ENCODE results near the gene ZBTB32. TPM values are rescaled to one million over a fixed set of nuclear protein-coding genes. Genes with fewer than 3 reads are reported as not detected.

The ZBTB32 gene
- total RNA-seq, 4 donors from 2014 or later, result not detected

GRCh38 chr19:35724560-35724959 is 20.2 kb downstream of the ZBTB32 start:
- no peak overlapping the region for H3K27ac ChIP-seq
- H3K4me3 ChIP-seq, result no peak overlapping the region
- H3K27me3 ChIP-seq, result no peaks in the 10 kb centered on the region
- TF ChIP-seq POLR2AphosphoS5 (IDR thresholded peaks at IDR 0.05) (no peak), CTCF (IDR thresholded peaks at IDR 0.05) (no peak), POLR2A (IDR thresholded peaks at IDR 0.05) (no peak), EP300 (IDR thresholded peaks at IDR 0.05) (no peak)
- H3K36me3 ChIP-seq, result peaks cover 92% of the 10 kb centered on the region
- no peak for DNase-seq (ENCODE audit: low spot score in 2 of 2)
- H3K4me1 ChIP-seq, result peaks cover 5% of the 10 kb centered on the region
- WGBS, result 98% methylated on average over 12 of the region's 12 CpGs
- no peaks in the 10 kb centered on the region for H3K9me3 ChIP-seq

- no peak for TF ChIP-seq POLR2A (IDR thresholded peaks at IDR 0.05)
- TF ChIP-seq EP300 (IDR thresholded peaks at IDR 0.05), result no peak
- TF ChIP-seq POLR2AphosphoS5 (IDR thresholded peaks at IDR 0.05), result no peak
- no peak for TF ChIP-seq CTCF (IDR thresholded peaks at IDR 0.05)
- H3K9me3 ChIP-seq, result no peaks in the 10 kb centered on the region
- H3K36me3 ChIP-seq, result peaks cover 99% of the 10 kb centered on the region
- WGBS, result 94% methylated on average over 22 of the region's 23 CpGs
- no peaks in the 10 kb centered on the region for H3K27me3 ChIP-seq
- no peak for DNase-seq (ENCODE audit: low spot score in 2 of 2)
- H3K27ac ChIP-seq, result no peak overlapping the region
- no peaks in the 10 kb centered on the region for H3K4me1 ChIP-seq
- no peak overlapping the region for H3K4me3 ChIP-seq
These were observed 21.0 kb downstream of the ZBTB32 start for GRCh38 chr19:35725216-35725861.

DNA sequence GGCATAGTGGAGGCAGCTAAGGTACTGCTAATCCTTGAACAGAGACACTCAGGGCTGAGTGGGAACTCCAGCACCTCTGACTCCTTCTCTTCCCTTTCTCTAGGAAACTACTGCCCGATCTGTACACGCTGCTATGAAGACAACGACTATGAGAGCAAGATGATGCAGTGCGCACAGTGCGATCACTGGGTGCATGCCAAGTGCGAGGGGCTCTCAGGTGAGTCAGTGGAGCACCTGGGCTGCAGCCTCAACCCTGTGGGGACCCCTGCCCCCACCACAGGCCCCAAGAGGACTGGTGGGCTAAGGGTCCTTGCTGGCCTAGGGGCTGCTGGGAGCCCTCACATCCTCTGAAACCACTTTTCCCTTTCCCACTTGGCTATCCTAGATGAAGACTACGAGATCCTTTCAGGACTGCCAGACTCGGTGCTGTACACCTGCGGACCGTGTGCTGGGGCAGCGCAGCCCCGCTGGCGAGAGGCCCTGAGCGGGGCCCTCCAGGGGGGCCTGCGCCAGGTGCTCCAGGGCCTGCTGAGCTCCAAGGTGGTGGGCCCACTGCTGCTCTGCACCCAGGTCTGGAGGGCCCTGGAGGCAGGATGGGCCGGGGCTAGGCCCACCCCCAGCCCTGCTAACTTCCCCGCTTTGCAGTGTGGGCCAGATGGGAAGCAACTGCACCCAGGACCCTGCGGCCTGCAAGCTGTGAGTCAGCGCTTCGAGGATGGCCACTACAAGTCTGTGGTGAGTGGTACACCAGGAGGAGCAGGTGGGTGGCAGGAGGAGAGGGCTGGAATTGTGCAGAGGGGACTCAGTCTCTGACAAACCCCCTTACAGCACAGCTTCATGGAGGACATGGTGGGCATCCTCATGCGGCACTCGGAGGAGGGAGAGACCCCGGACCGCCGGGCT is 22.9 kb downstream of the ZBTB32 start:
- Histone ChIP-seq H3K4me3 (no peak overlapping the region), H3K27me3 (no peaks in the 10 kb centered on the region), H3K36me3 (peaks cover 100% of the 10 kb centered on the region), H3K4me1 (peaks cover 13% of the 10 kb centered on the region), H3K9me3 (no peaks in the 10 kb centered on the region), H3K27ac (no peak overlapping the region)
- WGBS, result 95% methylated on average over 10 of the region's 25 CpGs
- no peak for DNase-seq (ENCODE audit: low spot score in 2 of 2)
- TF ChIP-seq CTCF (IDR thresholded peaks at IDR 0.05), result no peak

- no peak overlapping the region for H3K27ac ChIP-seq
- no peaks in the 10 kb centered on the region for H3K9me3 ChIP-seq
- no peaks in the 10 kb centered on the region for H3K27me3 ChIP-seq
- 95% methylated on average over 18 of the region's 19 CpGs for WGBS
- no peak for TF ChIP-seq CTCF (IDR thresholded peaks at IDR 0.05)
- no peak for TF ChIP-seq EP300 (IDR thresholded peaks at IDR 0.05)
- no peak for TF ChIP-seq POLR2A (IDR thresholded peaks at IDR 0.05)
- TF ChIP-seq POLR2AphosphoS5 (IDR thresholded peaks at IDR 0.05), result no peak
- H3K4me3 ChIP-seq, result no peak overlapping the region
- H3K36me3 ChIP-seq, result peaks cover 99% of the 10 kb centered on the region
- no peak for DNase-seq (ENCODE audit: low spot score in 2 of 2)
- peaks cover 15% of the 10 kb centered on the region for H3K4me1 ChIP-seq
These were observed 23.8 kb downstream of the ZBTB32 start for GRCh38 chr19:35727956-35728706.

DNA sequence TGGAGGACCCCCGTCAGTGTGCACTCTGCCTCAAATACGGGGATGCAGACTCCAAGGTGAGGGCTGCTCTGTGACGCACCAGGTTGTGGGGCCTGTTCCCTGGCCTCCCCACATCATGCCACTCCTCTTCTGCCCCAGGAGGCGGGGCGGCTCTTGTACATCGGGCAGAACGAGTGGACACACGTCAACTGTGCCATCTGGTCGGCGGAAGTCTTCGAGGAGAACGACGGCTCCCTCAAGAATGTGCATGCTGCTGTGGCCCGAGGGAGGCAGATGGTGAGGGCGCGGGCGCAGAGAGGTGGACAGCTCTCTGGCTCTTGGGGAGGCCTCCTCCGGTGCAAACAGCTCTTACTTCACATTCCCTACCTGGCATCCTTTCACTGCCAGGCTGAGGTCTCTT is 24.7 kb downstream of the ZBTB32 start:
- peaks cover 99% of the 10 kb centered on the region for H3K36me3 ChIP-seq
- H3K4me3 ChIP-seq, result no peak overlapping the region
- 95% methylated on average over 6 of the region's 18 CpGs for WGBS
- TF ChIP-seq POLR2AphosphoS5 (IDR thresholded peaks at IDR 0.05) (no peak), POLR2A (IDR thresholded peaks at IDR 0.05) (no peak), EP300 (IDR thresholded peaks at IDR 0.05) (no peak), CTCF (IDR thresholded peaks at IDR 0.05) (no peak)
- no peak overlapping the region for H3K27ac ChIP-seq
- peaks cover 15% of the 10 kb centered on the region for H3K4me1 ChIP-seq
- no peaks in the 10 kb centered on the region for H3K27me3 ChIP-seq
- no peak for DNase-seq (ENCODE audit: low spot score in 2 of 2)
- no peaks in the 10 kb centered on the region for H3K9me3 ChIP-seq
